ENCODE results near the gene MYL4.

DNA sequence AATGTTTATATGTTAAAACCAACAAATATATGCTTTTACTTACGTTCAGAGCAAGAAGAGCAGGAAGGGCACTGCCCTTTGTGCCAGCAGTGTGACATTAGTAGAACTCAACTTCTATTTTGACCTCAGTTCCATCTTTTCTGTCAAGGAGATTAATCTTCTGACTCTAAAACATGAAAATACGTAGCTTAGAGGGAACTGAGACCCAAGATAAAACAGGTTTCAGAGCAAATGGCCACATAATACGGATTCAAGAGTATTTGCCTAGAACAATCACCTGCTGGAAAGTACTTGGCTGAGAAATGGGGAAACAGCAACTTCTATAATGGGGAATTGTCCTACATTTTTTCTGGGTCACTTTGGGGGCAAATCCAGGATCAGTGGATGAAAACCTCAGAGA, 22.2 kb downstream of the MYL4 start:
- TF ChIP-seq, protein P1, sequence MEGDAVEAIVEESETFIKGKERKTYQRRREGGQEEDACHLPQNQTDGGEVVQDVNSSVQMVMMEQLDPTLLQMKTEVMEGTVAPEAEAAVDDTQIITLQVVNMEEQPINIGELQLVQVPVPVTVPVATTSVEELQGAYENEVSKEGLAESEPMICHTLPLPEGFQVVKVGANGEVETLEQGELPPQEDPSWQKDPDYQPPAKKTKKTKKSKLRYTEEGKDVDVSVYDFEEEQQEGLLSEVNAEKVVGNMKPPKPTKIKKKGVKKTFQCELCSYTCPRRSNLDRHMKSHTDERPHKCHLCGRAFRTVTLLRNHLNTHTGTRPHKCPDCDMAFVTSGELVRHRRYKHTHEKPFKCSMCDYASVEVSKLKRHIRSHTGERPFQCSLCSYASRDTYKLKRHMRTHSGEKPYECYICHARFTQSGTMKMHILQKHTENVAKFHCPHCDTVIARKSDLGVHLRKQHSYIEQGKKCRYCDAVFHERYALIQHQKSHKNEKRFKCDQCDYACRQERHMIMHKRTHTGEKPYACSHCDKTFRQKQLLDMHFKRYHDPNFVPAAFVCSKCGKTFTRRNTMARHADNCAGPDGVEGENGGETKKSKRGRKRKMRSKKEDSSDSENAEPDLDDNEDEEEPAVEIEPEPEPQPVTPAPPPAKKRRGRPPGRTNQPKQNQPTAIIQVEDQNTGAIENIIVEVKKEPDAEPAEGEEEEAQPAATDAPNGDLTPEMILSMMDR (IDR thresholded peaks at IDR 0.05): no peak
- TF ChIP-seq POLR2A (IDR thresholded peaks at IDR 0.05): no peak

All from uterus (tissue), 2 donors.